Brain microvascular endothelial cell (primary cell): ENCODE data around the gene LACRT.
A peak's percentile ranks its signal among the peaks of the same experiment; 100 is the strongest.

ENCODE experiments used
- DNase-seq: peaks from one replicate; pipeline ENCODE4 v3.0.0-alpha.2; 2020
- H3K27ac ChIP-seq: fragments of 250-450 bp; sonication (Bioruptor Pico); 2 replicates; pipeline ENCODE4 v1.5.1; 2020; ENCODE audit warnings: mild to moderate bottlenecking, moderate library complexity
- H3K27me3 ChIP-seq: fragments of 250-450 bp; sonication (Bioruptor Pico); replicated peaks from 2 replicates; pipeline ENCODE4 v1.5.1; 2020; ENCODE audit warnings: mild to moderate bottlenecking
- H3K36me3 ChIP-seq: fragments of 250-450 bp; sonication (Bioruptor Pico); replicated peaks from 2 replicates; pipeline ENCODE4 v1.5.1; 2020; ENCODE audit warnings: mild to moderate bottlenecking
- H3K4me3 ChIP-seq: 2 replicates; pipeline ENCODE4 v1.5.1; 2011; ENCODE audit warnings: low read depth, mild to moderate bottlenecking, control low read depth, low read length, moderate library complexity
- in situ Hi-C: cut with HindIII; loops from 2 replicates; pipeline ENCODE4 v1.10.0; 2017; ENCODE audit warnings: low sequenced_read_pairs, low pct_ligation_motif_present
- TF ChIP-seq, protein P1 (sequence below): IDR thresholded peaks from 2 replicates; pipeline ENCODE4 v1.5.1; 2011; ENCODE audit warnings: low read depth, mild to moderate bottlenecking, moderate library complexity, low read length, control low read depth, inconsistent platforms; ENCODE audit errors: missing control alignments

The LACRT gene

DNA sequence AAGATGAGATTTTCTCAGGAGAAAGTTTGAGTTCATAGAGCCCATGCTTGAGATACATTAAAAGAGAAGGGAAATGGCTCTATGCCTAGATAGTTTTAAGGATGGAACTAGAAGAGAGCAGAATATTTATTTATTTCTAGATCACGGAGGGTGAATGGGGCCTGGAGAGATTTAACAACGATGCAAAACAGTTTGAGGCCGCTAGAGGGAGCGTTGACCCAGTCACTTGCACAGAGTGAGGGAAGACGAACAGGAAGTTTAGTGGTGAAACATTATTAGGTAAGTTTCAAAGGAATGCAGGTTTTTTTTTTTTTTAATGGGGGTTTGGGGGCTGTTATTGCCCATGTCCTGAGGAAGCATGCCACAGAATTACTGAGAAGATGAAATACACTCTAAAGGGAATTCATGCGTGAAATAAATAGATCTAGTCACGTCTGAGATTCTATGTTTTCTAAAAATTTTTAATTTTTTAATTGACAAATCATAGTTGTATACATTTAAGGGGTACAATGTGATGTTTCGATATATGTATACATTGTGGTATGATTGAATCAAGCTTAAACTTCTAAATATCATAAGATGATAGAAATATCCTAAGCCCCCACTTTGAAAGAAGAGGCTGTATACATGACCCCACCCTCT is 31.4 kb downstream of the LACRT start:
- in situ Hi-C loops = no loop called here
- no peak overlapping the region for H3K27ac ChIP-seq

DNA sequence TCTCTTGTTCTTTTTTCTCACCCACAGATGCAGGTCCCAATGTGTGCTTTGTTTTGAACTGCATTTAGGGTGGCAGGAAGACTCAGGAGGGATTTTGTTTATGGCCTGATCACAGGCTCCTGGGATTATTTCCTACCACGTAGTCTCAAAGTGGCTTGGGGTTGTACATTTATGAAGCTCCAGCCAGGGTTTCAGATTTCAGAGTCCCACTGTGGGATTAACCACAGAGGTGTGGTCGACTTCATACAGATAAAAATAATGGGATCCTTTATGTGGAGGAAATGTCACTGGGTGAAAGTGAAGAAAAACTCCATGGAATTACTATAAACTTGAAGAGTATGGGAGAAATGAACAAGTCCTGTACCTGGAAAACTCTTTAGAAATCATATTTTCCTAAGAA is 32.0 kb downstream of the LACRT start:
- H3K36me3 ChIP-seq = no peaks in the 10 kb centered on the region
- no peak overlapping the region for H3K4me3 ChIP-seq
- DNase-seq = no peak
- in situ Hi-C loops = no loop called here
- no peaks in the 10 kb centered on the region for H3K27me3 ChIP-seq
- no peak overlapping the region for H3K27ac ChIP-seq
- TF ChIP-seq, protein P1, sequence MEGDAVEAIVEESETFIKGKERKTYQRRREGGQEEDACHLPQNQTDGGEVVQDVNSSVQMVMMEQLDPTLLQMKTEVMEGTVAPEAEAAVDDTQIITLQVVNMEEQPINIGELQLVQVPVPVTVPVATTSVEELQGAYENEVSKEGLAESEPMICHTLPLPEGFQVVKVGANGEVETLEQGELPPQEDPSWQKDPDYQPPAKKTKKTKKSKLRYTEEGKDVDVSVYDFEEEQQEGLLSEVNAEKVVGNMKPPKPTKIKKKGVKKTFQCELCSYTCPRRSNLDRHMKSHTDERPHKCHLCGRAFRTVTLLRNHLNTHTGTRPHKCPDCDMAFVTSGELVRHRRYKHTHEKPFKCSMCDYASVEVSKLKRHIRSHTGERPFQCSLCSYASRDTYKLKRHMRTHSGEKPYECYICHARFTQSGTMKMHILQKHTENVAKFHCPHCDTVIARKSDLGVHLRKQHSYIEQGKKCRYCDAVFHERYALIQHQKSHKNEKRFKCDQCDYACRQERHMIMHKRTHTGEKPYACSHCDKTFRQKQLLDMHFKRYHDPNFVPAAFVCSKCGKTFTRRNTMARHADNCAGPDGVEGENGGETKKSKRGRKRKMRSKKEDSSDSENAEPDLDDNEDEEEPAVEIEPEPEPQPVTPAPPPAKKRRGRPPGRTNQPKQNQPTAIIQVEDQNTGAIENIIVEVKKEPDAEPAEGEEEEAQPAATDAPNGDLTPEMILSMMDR = no peak

More for the DNA sequence above, 31.4 kb downstream of the LACRT start:
- TF ChIP-seq, protein P1 = peak; percentile 93
- Histone ChIP-seq H3K36me3 (no peaks in the 10 kb centered on the region), H3K27me3 (no peaks in the 10 kb centered on the region), H3K4me3 (no peak overlapping the region)
- DNase-seq = peak; percentile 68

DNA sequence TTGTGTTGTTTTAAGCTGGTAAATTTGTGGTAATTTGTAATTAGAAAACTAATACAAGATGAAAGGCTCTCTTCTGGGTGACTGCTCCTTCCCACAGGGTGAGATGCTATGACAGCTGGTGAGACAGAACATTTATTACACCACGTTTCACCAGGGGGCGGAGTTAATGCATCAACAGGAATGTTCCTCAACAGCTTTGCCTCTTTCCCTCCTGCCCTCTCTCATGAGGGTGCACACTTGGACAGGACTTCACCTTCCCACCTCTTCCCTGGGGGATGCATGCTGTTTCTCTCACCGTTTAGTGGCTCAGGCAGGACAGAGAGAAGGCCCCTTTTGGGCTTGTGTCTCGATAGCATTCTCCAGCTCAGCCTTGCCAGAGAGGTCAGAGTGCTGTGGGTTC is 32.9 kb downstream of the LACRT start:
- H3K27me3 ChIP-seq = no peaks in the 10 kb centered on the region
- H3K4me3 ChIP-seq = no peak overlapping the region
- TF ChIP-seq, protein P1 = no peak
- H3K36me3 ChIP-seq = no peaks in the 10 kb centered on the region
- DNase-seq = no peak
- in situ Hi-C loops = no loop called here
- H3K27ac ChIP-seq = no peak overlapping the region

DNA sequence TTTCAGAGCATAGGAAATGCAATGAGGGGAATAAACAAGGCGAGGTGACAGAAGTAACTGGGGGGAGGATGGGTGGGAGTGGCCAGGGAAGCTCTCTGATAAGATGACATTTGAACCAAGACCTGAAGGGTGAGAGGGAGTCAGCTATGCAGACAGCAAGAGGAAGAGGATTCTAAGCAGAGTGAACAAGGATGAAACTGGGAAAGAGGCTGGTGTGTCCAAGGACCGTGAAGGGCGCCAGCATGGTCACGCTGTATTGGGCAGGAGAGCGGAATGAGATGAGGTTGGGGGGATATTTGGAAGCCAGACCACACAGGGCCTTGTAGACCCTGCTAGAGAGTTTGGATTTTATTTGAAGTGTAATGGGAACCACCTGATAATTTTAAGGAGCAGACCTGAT is 35.7 kb downstream of the LACRT start:
- in situ Hi-C loops = no loop called here
- DNase-seq = no peak
- Histone ChIP-seq H3K36me3 (no peaks in the 10 kb centered on the region), H3K27me3 (no peaks in the 10 kb centered on the region), H3K27ac (no peak overlapping the region), H3K4me3 (no peak overlapping the region)
- TF ChIP-seq, protein P1 = no peak

DNA sequence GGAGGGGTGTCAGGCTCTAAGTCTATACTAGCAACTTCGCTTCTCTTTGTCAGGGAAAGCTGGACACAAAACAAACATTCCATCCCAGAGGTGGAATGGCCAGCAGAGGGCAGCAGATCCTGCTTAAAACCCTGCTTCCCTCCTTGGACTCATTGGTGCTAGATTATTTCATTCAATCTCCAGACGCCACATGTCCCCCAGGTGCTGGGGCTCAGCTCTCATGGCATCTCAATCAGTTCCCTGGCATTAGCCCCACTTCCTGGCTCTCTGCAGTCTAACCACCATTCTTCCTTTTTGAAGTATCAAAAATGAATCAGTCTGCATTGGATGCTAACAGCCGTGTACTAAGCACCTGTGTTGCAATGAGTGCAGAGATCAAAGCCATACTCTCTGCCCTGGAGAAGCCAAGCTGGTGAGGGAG is 38.2 kb downstream of the LACRT start:
- Histone ChIP-seq H3K27me3 (no peaks in the 10 kb centered on the region), H3K36me3 (no peaks in the 10 kb centered on the region), H3K4me3 (no peak overlapping the region), H3K27ac (no peak overlapping the region)
- DNase-seq = peak; percentile 66
- TF ChIP-seq, protein P1 = peak; percentile 94
- in situ Hi-C loops = no loop called here

DNA sequence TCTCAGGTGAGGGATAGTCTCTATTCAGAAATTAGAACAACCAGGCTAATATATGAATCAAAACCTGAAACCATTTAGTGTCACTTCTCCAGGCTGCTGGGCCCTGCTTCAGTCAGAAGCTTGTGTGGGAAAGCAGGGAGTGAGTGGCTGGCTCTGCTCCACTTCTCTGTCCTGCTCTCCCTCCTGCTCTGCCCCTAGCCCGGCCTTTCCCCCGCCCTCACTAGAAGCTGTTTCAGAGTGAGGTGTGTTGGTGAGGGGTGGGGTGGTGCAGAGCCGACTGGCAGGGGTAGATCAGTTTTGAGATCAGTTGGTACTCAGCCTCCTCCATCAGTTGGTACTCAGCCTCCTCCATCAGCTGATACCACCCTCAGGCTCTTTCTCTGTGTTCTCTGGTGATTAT is 39.2 kb downstream of the LACRT start:
- Histone ChIP-seq H3K27ac (no peak overlapping the region), H3K4me3 (no peak overlapping the region), H3K27me3 (peaks cover 3% of the 10 kb centered on the region), H3K36me3 (no peaks in the 10 kb centered on the region)
- in situ Hi-C loops = no loop called here
- TF ChIP-seq, protein P1 = no peak
- DNase-seq = no peak
